ENCODE data around the gene KCNH4.
"Not testable (repeated sequence)": the region's sequence is repeated elsewhere in the genome, so short reads cannot be mapped to it uniquely, and the experiment has no call there.

Gene KCNH4

DNA sequence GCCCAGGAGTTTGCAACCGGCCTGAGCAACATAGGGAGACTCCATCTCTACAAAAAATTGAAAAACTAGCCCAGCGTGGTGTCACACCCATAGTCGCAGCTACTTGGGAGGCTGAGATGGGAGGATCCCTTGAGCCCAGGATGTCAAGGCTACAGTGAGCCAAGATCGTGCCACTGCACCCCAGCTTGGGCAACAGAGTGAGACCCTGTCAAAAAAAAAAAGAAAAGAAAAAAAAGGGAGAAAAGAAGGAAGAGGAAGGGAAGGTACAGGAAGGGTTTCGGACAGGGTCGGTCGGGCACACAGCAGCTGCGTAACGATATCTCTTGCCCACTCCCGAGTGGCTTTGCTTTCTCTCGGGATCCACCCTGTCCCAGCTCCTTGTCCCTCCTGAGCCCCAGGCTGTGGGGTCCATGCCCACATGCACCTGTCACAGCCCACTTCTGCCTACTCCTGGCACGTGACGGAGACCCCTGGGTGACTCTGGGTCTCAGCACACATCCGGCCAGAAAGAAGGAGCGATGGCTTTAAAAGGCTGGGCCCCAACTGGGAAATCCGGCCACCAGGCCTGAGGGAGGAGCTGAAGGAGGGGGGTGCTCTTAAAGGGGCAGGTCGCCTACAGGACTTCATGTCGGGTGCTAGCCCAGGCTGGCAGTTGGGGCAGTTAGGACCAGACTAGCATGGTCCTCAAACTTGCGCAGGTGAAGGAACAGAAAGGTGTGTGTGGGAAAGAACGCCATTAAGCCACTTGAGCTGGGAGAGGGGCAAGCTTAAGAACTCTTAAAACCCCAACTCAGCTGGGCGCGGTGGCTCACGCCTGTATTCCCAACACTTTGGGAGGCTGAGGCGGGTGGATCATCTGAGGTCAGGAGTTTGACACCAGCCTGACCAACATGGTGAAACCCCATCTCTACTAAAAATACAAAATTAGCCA, 13.3 kb upstream of the KCNH4 start, which contains the start of gene GHDC:
GHDC (minus strand) TSS at position 526 of the 931 bp plus-strand sequence. CDS start 913 bp downstream, outside the sequence.
- DNase-seq = peak; percentile 83

DNA sequence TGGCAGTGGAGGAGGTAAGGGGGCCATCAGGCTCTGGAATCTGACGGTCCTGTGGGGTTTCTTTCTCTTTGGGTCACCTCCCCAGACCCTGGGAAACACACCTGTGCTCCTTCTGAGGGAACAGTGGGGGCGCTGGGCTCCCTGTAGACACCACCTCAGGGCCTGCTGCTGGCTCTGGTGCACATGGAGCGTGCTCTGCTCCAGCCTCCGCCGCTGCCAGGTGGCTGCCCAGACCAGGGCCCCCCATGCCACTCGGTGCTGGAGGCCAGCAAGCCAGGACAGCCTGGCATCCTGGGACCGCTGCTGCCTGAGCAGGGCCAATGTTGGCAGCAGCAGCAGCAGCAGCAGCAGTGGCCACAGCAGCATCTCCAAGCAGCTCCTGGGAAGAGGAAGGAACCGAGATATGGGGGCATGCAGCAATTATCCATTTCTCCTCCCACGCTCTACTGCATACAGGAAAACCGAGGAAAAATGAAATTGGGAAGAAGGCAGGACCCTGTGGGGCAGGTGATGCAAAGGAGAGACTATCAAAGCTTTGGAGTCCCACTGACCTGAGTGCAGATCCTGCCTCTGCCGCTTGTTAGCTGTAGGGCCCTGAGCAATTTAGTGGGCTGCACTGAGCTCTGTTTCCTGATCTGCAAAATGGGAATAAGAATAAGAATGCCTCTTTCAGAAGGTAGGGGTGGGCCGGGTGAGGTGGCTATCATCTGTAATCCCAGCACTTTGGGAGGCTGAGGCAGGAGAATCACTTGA, 12.4 kb upstream of the KCNH4 start:
- no peak for DNase-seq

DNA sequence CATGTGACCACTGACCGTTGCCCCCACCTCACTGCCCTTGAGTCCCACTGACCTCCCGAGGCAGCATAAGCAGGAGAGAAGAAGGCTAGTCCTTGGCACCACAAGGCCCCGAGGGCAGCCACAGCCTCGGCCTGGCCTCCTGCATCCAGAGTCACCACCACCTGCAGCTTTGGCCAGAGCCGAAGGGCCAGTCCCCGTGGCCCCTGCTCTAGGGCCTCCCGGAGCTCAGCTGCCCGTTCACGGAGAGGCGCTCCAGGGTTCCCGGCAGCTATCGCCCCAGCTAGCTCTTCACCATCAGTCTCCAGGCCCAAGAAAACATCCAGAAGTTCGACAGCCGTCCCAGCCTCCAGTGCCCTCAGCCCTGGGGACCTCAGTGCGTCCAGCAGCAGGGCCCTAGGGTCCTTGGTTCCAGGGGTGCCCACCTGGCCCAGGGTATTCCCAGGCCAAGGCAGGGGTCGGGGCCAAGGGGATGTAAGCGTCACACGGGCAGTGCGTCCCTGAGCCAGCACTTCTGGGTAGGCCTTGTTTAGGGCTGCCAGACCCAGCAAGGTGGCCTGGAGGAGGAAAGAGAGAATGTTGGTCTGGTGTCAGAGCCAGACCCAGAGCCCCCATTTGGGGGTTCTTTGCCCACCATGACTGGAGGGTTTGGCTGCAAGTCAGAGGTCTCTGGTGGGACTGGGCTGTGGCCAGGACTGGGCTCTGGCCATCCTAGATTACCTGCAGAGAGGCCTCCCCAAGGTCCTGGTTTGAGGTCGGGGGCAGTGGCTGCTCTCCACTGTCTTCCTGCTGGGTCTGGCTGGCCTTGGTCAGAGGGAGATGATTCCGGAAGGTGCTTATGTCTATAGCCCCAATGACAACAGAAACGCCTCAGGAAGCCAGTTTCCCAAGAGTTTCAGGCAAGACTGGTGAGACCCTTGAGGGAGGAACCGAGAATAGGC, 11.5 kb upstream of the KCNH4 start:
- DNase-seq = no peak

DNA sequence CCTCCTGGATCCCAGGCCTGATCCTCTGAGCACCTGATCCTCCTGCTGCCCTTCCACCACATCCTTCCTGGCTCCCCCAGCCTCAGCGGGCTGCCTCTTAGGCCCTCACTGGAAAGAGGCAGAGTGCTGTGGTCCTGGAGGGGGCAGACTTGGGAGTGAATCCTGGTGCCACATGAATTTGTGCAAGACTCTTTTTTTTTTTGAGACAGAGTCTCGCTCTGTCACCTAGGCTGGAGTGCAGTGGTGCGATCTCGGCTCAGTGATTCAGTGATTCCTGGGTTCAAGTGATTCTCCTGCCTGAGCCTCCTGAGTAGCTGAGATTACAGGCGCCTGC, 10.3 kb upstream of the KCNH4 start:
- no peak for DNase-seq

DNA sequence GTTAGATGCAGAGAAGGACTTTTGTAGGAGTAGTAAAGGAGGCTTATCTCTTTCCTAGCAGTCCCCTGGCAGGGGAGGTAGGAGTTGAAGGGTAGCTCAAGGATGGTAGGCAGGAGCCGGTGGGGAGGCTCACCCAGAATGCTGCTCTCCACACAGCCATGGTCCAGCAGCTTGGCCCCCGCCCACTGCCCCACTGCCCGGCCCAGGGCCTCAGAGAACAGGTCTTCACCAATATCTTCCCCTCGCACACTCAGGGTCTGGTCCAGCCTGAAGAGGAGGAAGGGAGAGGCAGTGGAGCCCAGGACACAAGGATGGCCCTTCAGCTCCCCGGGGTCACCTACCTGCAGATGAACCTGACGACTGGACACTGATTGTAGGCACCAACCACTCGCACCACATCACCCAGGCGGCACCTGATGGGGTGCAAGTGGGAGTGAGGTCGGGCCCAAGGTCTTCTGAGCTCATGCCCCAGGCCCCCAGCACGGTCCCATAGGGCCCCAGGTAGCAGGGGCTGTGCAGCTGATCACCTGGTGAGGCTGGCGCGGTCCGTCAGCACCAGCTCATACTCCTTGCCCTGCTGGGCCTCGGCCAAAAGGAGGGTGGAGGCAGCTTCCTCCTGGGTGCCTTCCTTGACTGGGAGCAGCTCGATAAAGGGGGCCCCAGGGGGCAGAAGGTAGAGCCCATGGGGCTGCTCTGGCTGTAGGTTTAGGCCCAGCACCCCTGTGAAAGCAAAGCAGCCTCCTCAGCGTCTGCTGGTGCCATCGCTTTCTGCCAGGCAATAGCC, 9.7 kb upstream of the KCNH4 start:
- no peak for DNase-seq

DNA sequence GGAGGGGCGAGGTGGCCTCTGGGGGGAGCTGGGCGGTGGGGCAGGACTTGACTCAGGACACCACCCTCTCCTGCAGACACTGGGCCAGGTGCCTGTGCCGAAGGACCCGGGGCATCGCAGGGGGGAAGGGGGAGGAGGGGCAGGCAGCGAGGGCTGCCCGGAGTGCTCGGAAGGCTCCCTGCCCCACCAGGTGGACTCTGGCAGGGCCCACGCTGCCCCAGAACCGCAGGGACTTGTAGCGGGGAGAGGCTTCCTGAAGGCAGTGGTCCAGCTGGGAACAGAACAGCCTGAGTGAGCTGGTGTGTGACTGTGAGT, 8.7 kb upstream of the KCNH4 start:
- DNase-seq = no peak

DNA sequence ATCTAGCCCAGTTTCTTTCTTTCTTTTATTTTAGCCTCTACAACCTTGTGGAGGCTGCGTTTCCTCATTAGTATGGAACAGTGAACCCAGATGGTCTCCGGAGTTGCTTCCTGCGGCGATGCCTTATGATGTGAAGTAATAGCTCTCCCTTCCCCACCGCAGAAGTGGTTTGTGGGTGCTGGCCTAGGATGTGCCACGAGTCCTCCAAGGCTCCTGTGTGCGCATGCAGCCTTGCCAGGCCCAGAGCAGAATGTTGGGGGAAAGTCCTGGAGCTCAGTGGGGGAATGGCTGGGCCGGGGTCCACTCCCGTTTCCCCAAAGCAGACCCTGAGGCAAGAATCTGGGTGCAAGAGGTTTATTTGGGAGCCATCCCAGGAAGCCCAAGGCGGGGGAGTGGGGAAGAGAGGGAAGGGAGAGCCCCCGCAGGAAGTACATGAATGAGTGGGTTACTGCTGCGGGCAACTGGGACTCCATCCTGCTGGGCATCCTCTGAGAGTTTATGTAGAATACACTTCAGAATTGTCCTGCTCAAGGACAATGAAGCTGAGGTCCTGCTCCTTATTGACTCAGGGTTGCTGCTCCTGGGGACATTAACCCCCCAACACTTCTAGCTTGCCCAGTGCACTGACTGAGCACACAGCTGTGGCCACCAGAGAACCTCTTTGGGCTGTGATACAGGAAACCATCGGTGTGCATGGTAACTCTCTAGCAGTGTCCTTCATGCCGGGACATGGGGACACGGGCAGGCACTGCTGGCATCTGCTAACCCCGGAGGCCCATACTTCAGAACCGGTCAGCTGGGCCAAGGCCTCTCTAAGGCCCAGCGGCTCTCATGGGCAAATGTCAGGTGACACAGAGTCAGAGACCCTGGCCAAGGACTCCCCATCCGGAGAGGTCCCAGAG, 8.1 kb upstream of the KCNH4 start:
- DNase-seq = no peak

DNA sequence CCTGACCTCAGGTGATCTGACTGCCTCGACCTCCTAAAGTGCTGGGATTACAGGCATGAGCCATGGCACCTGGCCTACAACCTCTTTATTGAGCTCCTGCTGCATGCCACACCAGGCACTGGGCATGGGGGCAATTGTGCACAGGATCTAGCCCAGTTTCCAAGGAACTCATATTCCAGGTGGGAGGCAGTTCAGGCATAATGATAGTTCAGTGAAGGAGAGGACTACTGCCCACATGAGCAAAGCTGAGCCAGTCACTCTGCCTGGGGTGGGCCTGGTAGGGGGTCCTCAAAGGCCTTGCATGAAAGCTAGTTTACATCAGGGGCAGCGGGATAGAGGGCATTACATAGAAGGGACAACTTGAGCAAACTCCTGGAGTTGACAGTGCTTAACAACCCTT, 6.9 kb upstream of the KCNH4 start:
- no peak for DNase-seq

DNA sequence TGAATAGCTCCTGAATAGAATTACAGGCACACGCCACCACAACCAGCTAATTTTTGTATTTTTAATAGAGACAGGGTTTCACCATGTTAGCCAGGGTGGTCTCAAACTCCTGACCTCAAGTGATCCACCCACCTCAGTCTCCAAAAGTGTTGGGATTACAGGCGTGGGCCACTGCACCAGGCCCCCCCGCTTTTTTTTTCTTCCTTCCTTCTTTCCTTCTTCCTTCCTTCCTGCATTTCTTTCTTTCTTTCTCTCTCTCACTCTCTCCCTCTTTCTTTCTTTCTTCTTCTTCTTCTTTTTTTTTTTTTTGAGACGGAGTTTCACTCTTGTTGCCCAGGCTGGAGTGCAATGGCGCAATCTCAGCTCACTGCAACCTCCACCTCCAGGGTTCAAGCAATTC, 5.2 kb upstream of the KCNH4 start:
- DNase-seq = not testable (repeated sequence)

DNA sequence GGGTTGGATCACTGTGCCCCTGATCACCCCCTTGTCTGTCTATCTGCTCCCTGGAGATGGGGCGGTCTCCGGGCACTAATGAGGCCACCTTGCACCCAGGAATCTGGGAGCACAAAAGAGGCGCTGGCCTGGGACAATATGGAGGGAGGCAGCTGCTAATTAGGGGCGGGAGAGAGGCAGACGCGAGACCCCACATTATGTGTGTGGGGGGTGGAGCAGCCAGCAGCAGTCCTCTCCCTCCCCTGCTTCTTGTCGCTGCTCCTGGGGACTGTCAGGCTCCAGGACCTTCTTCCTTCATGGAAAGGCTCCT, 4.6 kb upstream of the KCNH4 start:
- DNase-seq = no peak

DNA sequence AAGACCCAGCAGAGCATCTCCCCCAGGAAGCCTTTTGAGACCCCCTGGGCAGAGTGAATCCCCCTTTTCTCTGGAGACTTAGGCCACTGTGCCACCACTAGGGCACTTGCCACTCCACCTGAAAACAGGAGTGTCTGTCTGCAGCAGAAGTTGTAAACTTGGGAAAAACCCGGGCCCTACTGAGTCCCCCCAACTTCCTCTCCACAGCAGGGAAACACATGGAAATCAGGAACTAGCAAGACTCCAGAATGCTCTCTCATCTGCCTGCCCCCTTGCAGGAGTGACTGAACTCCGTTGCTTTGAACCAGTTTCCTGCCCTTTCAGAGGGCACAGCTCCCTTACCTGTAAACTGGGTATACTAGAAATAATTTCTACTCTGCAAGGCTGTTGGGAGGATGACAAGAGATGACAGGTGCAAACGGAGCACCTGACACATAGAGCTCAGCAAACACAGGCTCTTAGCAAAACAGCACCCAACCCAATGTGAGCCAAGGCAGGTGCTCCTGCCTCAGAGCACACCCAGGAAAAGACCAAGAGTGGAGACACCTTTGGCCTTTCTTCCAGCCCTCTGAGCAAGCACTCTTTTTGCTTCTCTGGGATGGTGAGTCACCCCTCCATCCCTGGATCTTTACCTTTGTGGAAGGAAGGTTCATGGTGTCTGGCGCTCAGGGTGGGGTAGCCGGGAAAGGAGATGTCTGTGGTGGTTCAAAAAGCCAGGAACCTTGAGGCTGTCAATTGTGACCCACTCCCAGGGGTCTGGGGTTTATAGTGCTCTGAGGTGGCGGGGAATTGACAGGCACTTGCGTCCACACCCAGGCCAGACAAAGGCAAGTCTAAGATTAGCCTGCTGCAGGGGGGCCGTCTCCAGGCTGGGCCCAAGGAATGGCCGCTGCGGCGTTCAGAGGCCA, 4.0 kb upstream of the KCNH4 start, which contains the start of gene HCRT:
HCRT (minus strand) TSS at position 740 of the 908 bp plus-strand sequence; CDS start at position 653, 87 bp downstream.
- DNase-seq = no peak

DNA sequence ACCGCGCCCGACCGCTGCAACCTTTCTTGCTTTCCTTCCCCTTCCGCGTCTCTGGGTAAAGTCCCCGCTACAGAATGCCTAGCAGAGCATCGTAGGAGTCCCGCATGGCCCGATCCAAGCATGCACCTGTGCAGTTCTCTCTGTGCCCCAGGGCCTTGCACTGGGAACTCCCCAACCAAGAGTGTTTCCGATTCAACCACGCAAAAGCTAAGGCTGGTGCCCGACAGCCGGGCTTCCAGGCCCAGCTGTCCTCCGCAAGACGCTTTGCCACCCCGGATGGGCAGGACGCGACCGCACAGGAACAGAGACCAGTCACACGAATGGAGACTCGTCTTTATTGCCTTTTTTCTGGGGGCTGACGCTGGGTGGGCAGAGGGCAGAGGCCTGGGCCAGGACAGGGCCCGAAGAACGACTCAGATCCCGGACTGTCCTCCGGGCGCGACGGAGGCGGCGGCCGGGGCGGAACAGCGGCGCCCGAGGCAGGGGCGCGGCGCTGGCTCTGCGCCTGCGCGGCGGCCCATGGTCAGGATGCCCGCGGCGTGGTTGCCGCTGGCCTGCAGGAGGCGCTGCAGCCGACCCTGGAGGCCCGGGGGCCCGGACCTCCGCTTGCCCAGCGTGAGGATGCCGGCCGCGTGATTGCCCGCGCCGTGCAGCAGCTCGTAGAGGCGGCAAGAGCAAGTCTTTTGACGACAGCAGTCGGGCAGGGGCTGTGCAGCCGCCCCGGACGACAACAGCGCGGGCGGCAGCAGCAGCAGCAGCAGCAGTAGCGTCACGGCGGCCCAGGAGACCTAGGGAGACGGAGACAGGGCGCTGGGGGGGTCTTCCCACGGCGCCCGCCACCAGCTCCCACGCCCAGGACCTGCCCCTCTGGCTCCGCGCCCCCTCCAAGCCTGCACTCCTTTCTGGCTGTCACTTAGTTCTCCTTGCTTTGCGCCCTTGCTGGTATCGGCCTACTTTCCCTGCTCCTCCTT, 3.1 kb upstream of the KCNH4 start:
- DNase-seq = peak; percentile 83

DNA sequence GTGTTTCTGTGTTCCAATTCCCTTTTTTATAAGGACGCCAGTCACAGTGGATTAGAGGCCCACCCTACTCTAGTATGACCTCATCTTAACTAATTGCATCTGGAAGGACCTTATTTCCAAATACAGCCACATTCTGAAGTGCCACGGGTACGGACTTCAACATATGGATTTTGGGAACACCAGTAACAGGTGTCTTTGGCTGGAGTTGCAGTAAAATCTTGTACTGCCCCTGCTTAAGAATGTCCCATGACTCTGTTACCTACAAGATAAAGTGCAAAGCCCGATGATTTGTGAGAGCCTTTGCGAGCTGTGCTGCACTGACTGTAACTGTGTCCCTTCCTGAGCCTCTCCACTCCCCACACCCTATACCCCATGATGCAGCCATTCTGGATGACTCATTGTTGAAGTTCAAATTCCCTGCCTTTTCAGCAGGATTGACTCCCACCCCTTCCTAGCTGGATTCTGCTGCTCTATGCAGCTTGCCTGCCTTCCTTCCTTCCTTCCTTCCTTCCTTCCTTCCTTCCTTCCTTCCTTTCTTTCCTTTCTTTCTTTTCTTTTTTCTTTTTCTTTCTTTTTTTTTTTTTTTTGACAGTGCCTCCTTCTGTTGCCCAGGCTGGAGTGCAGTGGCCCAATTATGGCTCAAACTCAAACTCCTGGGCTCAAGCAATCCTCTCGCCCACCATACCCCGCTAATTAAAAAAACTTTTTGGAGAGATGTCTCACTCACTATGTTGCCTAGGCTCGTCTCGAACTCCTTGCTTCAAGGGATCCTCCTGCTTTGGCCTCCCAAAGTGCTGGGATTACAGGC, 2.2 kb upstream of the KCNH4 start:
- no peak for DNase-seq

DNA sequence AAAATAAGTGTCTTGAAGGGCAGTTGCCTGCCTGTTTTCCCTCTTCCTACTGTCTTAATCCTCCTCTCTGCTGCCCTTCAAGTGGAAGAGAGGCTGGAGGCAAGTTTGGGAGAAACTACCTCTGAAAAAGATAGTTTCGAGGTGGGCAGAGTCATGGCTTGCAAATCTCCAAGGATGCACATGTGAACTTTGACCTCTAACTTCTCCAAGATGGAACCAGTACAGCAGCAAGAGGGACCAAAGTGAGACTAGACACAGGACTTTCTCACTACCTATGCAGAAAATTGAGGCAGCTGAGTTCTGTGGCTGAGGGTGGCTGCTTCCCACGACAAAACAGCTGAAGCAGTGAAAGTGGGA, 887 bp upstream of the KCNH4 start:
- no peak for DNase-seq

DNA sequence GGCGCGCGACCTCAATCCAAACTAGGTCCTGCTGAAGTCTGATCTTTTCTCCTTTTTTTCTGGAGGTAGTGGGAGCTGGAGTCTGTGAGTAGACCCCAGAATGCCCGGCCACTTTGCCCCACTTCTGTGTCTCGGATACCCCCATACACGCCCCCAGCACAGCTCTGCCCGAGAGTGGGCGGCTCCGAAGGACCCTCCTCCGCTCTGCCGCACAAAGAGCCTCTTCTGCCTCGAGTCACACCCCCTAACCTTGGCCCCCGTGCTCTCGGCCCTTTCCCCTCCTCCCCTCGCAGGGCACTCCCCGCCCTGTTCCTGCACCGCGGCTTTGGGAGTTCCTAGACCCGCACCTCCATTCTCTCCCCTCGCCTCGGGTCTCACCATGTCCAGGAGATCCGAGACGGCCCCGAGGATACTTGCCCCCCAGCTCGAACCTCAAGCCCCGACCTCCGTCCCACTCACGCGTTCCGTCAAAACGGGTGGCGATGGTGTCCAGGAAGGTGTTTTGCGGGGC, 476 bp downstream of the KCNH4 start:
- no peak for DNase-seq

DNA sequence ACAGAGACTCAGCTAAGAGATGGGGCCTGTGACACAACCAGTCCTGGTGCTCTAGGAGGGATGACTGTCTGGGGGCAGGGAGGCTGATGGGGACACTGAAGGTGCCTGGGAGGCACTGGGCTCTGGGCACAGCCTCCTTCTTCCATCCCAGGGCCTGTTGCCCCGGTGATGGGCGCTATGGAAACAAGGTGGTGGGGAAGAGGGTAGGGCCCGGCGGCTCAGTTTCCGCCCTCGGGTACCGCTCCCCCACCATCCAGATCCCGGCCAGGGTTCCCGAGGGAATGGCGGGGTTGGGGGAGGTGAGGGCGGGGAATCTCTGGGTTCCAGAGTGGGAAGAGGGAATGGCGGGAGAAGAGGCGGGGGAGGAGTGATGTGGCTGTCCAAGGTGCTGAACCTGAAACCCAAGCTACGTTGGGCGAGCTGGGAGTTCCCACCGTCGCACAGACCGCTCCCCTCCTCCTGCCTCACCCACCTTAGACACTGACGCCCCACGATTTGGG, 981 bp downstream of the KCNH4 start:
- no peak for DNase-seq

DNA sequence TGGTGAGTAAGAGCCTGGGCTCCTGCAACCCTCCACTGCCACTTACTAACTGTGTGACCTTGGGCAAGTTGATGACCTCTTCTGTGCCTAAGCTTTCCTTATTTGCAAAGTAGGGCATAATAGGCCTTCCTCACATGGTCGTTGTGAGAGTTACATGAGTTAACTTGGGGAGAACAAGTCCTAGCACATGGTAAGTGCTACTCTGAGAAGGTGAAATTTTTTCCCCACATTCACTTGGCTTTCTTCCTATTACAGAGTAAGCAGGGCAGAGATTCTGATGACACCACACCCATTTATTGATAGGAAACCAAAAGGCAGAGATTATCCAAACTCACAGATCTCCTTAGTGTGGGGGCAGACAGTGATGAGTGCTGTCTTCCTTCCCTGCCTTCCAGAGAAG, 1.6 kb downstream of the KCNH4 start:
- no peak for DNase-seq

DNA sequence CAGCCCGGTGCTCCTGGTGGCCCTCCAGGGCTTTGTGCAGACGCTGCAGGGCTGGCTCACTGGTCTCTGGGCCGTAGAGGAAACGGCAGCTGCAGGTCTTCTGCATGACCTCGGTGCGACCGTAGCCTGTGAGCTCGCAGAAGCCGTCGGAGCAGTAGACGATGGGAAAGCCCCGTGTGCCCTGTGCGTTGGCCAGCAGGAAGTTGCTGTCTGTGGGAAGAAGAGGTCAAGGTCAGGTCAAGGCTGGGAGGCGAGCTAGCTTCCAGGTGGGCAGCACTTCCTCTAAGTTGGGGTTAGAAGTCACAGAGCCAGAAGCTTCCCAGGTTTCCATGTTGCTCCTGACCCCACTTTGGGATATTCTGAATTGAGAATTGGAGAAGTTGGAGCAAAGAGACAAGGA, 2.1 kb downstream of the KCNH4 start:
- peak; percentile 43 for DNase-seq

Measured in CD4-positive, alpha-beta T cell treated with Interleukin-21 for 1 hour (primary cell).